Activated naive CD4-positive, alpha-beta T cell (primary cell): ENCODE results near the gene ANTXR1.
"Not testable (repeated sequence)": the region's sequence is repeated elsewhere in the genome, so short reads cannot be mapped to it uniquely, and the experiment has no call there.

Source experiments
- DNase-seq, 4 experiments: peaks; one replicate each; lab custom pipeline; 2025; lab: John Stamatoyannopoulos, UW

The ANTXR1 gene

GRCh38 chr2:69165091-69165880 is 152.3 kb downstream of the ANTXR1 start:
- no peak for DNase-seq

- DNase-seq, result no peak
Observed at GRCh38 chr2:69166465-69166811, 153.5 kb downstream of the ANTXR1 start.

- DNase-seq, result no peak
Observed at GRCh38 chr2:69166812-69167468, 154.0 kb downstream of the ANTXR1 start.

- no peak for DNase-seq
Observed at GRCh38 chr2:69167469-69167822, 154.5 kb downstream of the ANTXR1 start.

GRCh38 chr2:69168144-69168813 is 155.3 kb downstream of the ANTXR1 start:
- DNase-seq, result no peak

GRCh38 chr2:69168950-69169654 is 156.1 kb downstream of the ANTXR1 start:
- DNase-seq, result no peak

GRCh38 chr2:69169655-69170389 is 156.8 kb downstream of the ANTXR1 start:
- no peak for DNase-seq

GRCh38 chr2:69170661-69171060 is 157.7 kb downstream of the ANTXR1 start:
- no peak for DNase-seq

- DNase-seq, result no peak
Observed at GRCh38 chr2:69171116-69171896, 158.3 kb downstream of the ANTXR1 start.

- DNase-seq, result no peak
Observed at GRCh38 chr2:69171897-69172525, 159.0 kb downstream of the ANTXR1 start.

- no peak for DNase-seq
Observed at GRCh38 chr2:69173706-69174105, 160.7 kb downstream of the ANTXR1 start.

GRCh38 chr2:69174211-69174610 is 161.2 kb downstream of the ANTXR1 start:
- not testable (repeated sequence) for DNase-seq

- DNase-seq, result no peak
Observed at GRCh38 chr2:69175790-69176715, 163.1 kb downstream of the ANTXR1 start.

GRCh38 chr2:69177063-69177771 is 164.2 kb downstream of the ANTXR1 start:
- no peak for DNase-seq

GRCh38 chr2:69177785-69178636 is 165.0 kb downstream of the ANTXR1 start:
- no peak for DNase-seq

- DNase-seq, result no peak
Observed at GRCh38 chr2:69178756-69179155, 165.8 kb downstream of the ANTXR1 start.

GRCh38 chr2:69180227-69180626 is 167.2 kb downstream of the ANTXR1 start:
- DNase-seq, result no peak

GRCh38 chr2:69180974-69181373 is 168.0 kb downstream of the ANTXR1 start:
- DNase-seq, result no peak
